Kidney (tissue), 14 donors: ENCODE measurements around the gene CCPG1. TPM values are rescaled to one million over a fixed set of nuclear protein-coding genes. Genes with fewer than 3 reads are reported as not detected.
A peak's percentile ranks its signal among the peaks of the same experiment; 100 is the strongest.

Experiments
- DNase-seq, 5 donors: peaks; one replicate each; pipeline ENCODE4 v3.0.0-alpha.2; 2013 to 2020
- FAIRE-seq: peaks from 2 replicates; lab custom pipeline; 2012; peaks lifted over from hg19 to GRCh38; lab: Jason Lieb, UNC
- H3K27ac ChIP-seq, 2 donors: one replicate each; pipeline ENCODE4 v1.7.0; 2013; ENCODE audit warnings: low read depth in 2 of 2, low read length in 2 of 2, inconsistent platforms in 1 of 2
- H3K27me3 ChIP-seq: one replicate; pipeline ENCODE4 v1.7.1; 2013; ENCODE audit warnings: low read length, inconsistent platforms; ENCODE audit not compliant: control insufficient read depth, insufficient read depth
- H3K36me3 ChIP-seq, 3 donors: one replicate each; pipeline versions ENCODE4 v1.7.0 to v1.7.1; 2013; ENCODE audit warnings: low read length in 3 of 3, control low read depth in 1 of 3, inconsistent platforms in 1 of 3; ENCODE audit not compliant: insufficient read depth in 3 of 3, control insufficient read depth in 2 of 3
- H3K4me1 ChIP-seq, 3 donors: one replicate each; pipeline versions ENCODE4 v1.7.0 to v1.7.1; 2013; ENCODE audit warnings: low read length in 3 of 3, inconsistent platforms in 1 of 3, low read depth in 1 of 3; ENCODE audit not compliant: control insufficient read depth in 2 of 3, insufficient read depth in 2 of 3
- H3K4me3 ChIP-seq, 3 donors: one replicate each; pipeline versions ENCODE4 v1.7.0 to v1.8.1; 2013; ENCODE audit warnings: low read length in 3 of 3, control low read depth in 1 of 3, inconsistent platforms in 1 of 3
- H3K9ac ChIP-seq, 3 donors: one replicate each; pipeline versions ENCODE4 v1.7.0 to v1.7.1; 2013; ENCODE audit warnings: low read length in 3 of 3, control low read depth in 1 of 3, inconsistent platforms in 1 of 3
- H3K9me3 ChIP-seq, 3 donors: one replicate each; pipeline versions ENCODE4 v1.7.0 to v1.7.1; 2013; ENCODE audit warnings: low read length in 3 of 3, control low read depth in 1 of 3, inconsistent platforms in 1 of 3; ENCODE audit not compliant: control insufficient read depth in 2 of 3, insufficient read depth in 1 of 3
- intact Hi-C: fragments of 100-400 bp; cut with DNase I; formaldehyde crosslinking; loops from one replicate; pipeline ENCODE4 v1.11.1; 2022
- polyA plus RNA-seq: library from polyadenylated mRNA; stranded (reverse); fragments of 350-450 nt; fragmentation: Illumina TruSeq; extraction: RNeasy Lipid Tissue Mini Kit (QIAGEN cat#74804); gene quantifications from one replicate; pipeline ENCODE4 v1.2.3, GENCODE V29; 2014; ENCODE audit warnings: low read depth, low replicate concordance; ENCODE audit not compliant: insufficient read depth
- total RNA-seq: library from RNA; stranded (reverse); fragmentation: NEBNext Ultra II Directional; extraction: Animal tissue kit (Norgen Biotek cat#: 25700); gene quantifications from one replicate; pipeline ENCODE4 v1.2.1, GENCODE V29; 2021
- TF ChIP-seq, protein P1 (sequence below): IDR thresholded peaks from 3 replicates; pipeline ENCODE4 v1.5.1; 2012; ENCODE audit warnings: mild to moderate bottlenecking, moderate library complexity, borderline replicate concordance; ENCODE audit not compliant: insufficient read depth; ENCODE audit errors: extremely low read depth
- donor health status: control.
- donor health status: control.
- donor health status: control.
- donor health status: control.
- donor health status: control.
- donor health status: DM: yes; HTN: yes; CAD: no.
- donor health status: Normal renal cell carcinoma (clear cell type).

Gene CCPG1
- total and polyA plus RNA-seq, 2 donors from 2014 or later, result 44.4 to 93.8 TPM

DNA sequence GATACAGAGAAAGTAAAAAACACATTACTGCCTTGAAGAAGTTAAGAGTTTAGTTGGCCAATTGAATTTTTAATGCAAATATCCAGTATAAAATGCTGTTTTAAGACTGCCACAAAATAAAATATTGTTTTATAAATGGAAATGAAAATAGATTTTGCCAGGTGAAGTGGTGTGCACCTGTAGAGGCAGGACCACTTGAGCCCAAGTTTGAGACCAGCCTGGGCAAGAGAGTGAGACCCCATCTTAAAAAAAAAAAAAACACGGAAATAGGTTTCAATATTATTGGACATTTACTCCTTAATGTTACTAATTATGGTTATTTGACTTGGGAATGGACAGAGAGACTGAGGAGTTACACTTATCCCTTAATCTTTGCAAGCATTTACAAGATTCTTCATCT is 87.2 kb downstream of the CCPG1 start:
- no peak for DNase-seq
- Histone ChIP-seq H3K9ac (no peak overlapping the region), H3K36me3 (no peaks in the 10 kb centered on the region), H3K27ac (no peak overlapping the region), H3K9me3 (no peaks in the 10 kb centered on the region), H3K4me3 (no peak overlapping the region), H3K4me1 (peaks cover 0 to 7% (median 3%) of the 10 kb centered on the region in 3 donors), H3K27me3 (no peaks in the 10 kb centered on the region)
- intact Hi-C loops, result no loop called here
- FAIRE-seq, result no peak
- TF ChIP-seq, protein P1, sequence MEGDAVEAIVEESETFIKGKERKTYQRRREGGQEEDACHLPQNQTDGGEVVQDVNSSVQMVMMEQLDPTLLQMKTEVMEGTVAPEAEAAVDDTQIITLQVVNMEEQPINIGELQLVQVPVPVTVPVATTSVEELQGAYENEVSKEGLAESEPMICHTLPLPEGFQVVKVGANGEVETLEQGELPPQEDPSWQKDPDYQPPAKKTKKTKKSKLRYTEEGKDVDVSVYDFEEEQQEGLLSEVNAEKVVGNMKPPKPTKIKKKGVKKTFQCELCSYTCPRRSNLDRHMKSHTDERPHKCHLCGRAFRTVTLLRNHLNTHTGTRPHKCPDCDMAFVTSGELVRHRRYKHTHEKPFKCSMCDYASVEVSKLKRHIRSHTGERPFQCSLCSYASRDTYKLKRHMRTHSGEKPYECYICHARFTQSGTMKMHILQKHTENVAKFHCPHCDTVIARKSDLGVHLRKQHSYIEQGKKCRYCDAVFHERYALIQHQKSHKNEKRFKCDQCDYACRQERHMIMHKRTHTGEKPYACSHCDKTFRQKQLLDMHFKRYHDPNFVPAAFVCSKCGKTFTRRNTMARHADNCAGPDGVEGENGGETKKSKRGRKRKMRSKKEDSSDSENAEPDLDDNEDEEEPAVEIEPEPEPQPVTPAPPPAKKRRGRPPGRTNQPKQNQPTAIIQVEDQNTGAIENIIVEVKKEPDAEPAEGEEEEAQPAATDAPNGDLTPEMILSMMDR, result no peak

DNA sequence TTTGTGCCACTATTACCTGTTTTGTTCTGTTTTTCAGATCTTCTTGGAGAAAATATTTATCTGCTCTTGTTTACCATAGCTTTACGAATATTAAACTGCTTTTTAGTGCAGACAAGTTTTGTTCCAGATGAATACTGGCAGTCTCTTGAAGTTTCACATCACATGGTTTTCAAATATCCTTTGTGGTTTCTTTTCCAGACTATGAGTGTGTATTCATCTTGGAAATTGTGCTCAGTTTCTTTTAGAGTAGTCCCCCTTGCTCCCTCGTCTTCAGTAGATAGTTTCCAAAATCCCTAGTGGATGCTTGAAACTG is 88.0 kb downstream of the CCPG1 start:
- no peak for DNase-seq
- peaks cover 0 to 7% (median 3%) of the 10 kb centered on the region in 3 donors for H3K4me1 ChIP-seq
- H3K4me3 ChIP-seq, result peak overlapping the region in 2 of 3 donors; percentile 36 to 100
- H3K27me3 ChIP-seq, result no peaks in the 10 kb centered on the region
- no peaks in the 10 kb centered on the region for H3K36me3 ChIP-seq
- H3K9ac ChIP-seq, result peak overlapping the region in 1 of 3 donors; percentile 10
- FAIRE-seq, result no peak
- TF ChIP-seq, protein P1, result no peak
- no peaks in the 10 kb centered on the region for H3K9me3 ChIP-seq
- intact Hi-C loops, result no loop called here
- H3K27ac ChIP-seq, result no peak overlapping the region

DNA sequence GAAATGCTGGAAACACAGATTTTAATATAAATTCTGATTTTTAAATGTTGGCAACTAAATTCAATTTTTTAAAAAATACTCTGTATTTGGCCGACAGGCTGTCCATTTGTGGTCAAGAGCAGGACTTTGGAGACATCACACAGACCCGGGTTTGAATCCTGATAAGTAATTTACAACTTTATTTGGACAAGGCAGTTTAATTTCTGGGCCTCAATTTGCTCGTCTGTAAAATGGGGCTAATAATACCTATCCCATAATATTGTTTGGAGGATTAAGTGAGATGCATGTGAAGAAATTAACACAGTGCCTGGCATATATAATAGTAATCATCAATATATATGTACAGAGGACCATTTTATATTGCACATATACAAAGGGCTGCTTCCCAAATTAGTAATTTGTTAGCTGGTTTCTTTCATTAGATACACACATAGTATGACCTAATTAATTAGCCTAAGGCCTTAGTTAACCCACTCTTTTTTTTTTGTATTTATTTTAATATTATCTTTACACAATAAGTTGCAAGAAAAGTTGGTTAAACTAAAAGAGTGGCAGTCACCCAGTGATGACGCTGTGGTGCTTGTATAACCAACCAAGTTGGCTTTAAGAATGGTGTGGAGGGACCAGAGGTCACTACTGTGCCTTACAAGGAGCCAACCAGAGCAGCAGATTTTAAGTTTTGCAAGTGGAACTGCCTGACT is 88.5 kb downstream of the CCPG1 start:
- H3K4me1 ChIP-seq, result peaks cover 0 to 7% (median 3%) of the 10 kb centered on the region in 3 donors

More for the DNA sequence above, 88.5 kb downstream of the CCPG1 start:
- DNase-seq, result peak in 1 of 5 donors; percentile 17
- peak overlapping the region; percentile 93 to 99 (median 99) for H3K9ac ChIP-seq
- H3K27me3 ChIP-seq, result no peaks in the 10 kb centered on the region
- peak overlapping the region in 1 of 2 donors; percentile 94 for H3K27ac ChIP-seq
- peak overlapping the region; percentile 96 to 100 (median 100) for H3K4me3 ChIP-seq
- H3K9me3 ChIP-seq, result no peaks in the 10 kb centered on the region
- H3K36me3 ChIP-seq, result no peaks in the 10 kb centered on the region
- intact Hi-C loops, result no loop called here
- no peak for FAIRE-seq
- TF ChIP-seq, protein P1, result no peak
